ENCODE measurements around the gene CELSR2. TPM values are rescaled to one million over a fixed set of nuclear protein-coding genes. Genes with fewer than 3 reads are reported as not detected.

CELSR2 gene
- total and polyA plus RNA-seq, 4 donors, result 0.38 to 4.2 (median 1.8) TPM

DNA sequence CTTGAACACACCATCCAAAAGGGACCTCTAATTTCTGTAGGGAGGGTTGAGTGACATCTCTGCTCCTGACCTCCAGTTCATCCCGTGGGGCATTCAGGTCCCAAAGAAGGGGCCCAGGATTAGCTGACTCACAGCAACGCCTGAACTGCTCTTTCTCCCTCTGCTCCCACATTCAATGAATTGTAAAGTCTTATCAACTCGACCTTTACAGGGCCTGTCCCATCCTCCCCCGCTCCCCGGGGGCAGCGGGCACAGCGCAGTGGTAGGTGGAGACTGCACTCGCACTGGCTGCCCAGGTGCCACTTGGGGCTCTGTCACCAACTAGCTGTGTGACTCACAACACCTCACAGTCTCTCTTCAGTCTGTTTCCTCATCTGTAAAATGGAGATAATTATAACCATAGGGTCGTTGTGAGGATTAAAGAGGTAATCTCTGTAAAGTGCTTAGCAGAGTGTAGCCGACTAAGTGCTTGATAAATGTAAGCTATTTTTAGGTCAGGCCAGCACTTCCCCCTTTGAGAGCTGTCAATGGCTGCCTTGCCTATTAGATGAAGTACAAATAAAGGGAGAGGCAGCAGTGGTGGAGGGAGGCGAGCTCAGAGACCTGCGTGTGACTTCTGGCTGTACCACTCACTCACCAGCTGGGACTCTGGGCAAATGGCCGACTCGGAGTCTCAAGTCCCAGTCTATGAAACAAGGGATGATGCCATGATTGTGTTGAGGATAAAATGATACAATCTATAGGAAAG is 58.1 kb downstream of the CELSR2 start:
- H3K4me1 ChIP-seq (ENCODE audit: control insufficient read depth in 1 of 2, insufficient read depth in 2 of 2, low read length in 2 of 2), result no peaks in the 10 kb centered on the region
- H3K4me3 ChIP-seq (ENCODE audit: low read length in 2 of 2), result no peak overlapping the region
- DNase-seq, result no peak
- WGBS, 2 donors, result 49 to 52% methylated on average over 14 of the region's 14 CpGs
- no peaks in the 10 kb centered on the region for H3K27me3 ChIP-seq (ENCODE audit: control insufficient read depth in 1 of 2, insufficient read depth in 2 of 2, low read length in 1 of 2)
- intact Hi-C loops (cut with DNase I), result no loop called here
- ATAC-seq (ENCODE audit: low FRiP score), result no peak
- H3K9me3 ChIP-seq (ENCODE audit: control insufficient read depth, low read length), result no peaks in the 10 kb centered on the region
- H3K36me3 ChIP-seq (ENCODE audit: control insufficient read depth in 1 of 2, insufficient read depth in 2 of 2, low read length in 1 of 2), result peaks cover 4 to 9% of the 10 kb centered on the region in 2 donors
- no peak overlapping the region for H3K27ac ChIP-seq (ENCODE audit: low read depth in 1 of 2, low read length in 2 of 2)

DNA sequence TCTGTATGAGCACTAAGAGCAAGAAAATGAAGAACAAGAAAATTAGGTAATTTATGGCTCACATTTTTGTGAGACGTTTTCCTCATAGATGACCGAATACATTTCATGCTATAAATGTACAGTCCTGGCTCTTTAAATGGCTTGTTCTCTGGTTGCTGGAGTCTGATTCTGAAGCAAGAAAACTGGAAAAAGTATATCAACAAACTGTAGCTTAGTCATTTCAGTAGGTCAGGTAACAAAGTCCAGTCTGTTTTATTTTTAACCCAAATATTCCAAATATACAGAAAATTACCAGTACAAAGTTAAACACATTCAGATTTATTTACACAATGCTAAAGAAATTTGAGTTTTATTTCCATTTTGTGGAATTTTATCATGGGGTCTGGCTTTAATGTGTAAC is 60.0 kb downstream of the CELSR2 start:
- intact Hi-C loops (cut with DNase I), result no loop called here
- Histone ChIP-seq H3K27ac (ENCODE audit: low read depth in 1 of 2, low read length in 2 of 2) (no peak overlapping the region), H3K4me1 (ENCODE audit: control insufficient read depth in 1 of 2, insufficient read depth in 2 of 2, low read length in 2 of 2) (no peaks in the 10 kb centered on the region), H3K9me3 (ENCODE audit: control insufficient read depth, low read length) (no peaks in the 10 kb centered on the region), H3K4me3 (ENCODE audit: low read length in 2 of 2) (no peak overlapping the region), H3K36me3 (ENCODE audit: control insufficient read depth in 1 of 2, insufficient read depth in 2 of 2, low read length in 1 of 2) (peaks cover 11 to 17% of the 10 kb centered on the region in 2 donors), H3K27me3 (ENCODE audit: control insufficient read depth in 1 of 2, insufficient read depth in 2 of 2, low read length in 1 of 2) (no peaks in the 10 kb centered on the region)
- no peak for DNase-seq
- no peak for ATAC-seq (ENCODE audit: low FRiP score)
- WGBS, 2 donors, result 46 to 51% methylated on average over 2 of the region's 2 CpGs

DNA sequence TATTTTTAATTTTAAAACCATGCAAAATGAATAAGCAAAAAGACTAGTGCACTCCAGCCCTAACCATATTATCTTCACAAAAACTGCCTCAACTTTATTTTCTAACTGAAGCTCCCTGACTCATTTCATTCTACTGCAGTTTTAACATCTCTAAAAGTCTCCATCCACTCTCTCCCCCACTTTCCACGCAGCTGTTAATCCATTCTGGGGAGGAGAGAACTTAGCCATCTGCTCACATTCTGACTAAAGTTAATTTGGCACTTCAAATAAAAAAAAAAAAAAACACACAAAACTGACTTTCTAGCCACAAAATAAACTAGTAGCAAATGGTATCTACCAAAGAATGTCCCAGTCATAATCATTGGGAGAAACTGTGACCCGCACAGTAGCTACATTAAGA is 62.9 kb downstream of the CELSR2 start:
- DNase-seq, result no peak
- Histone ChIP-seq H3K36me3 (ENCODE audit: control insufficient read depth in 1 of 2, insufficient read depth in 2 of 2, low read length in 1 of 2) (peaks cover 15 to 27% of the 10 kb centered on the region in 2 donors), H3K9me3 (ENCODE audit: control insufficient read depth, low read length) (no peaks in the 10 kb centered on the region), H3K4me3 (ENCODE audit: low read length in 2 of 2) (no peak overlapping the region), H3K27ac (ENCODE audit: low read depth in 1 of 2, low read length in 2 of 2) (no peak overlapping the region), H3K4me1 (ENCODE audit: control insufficient read depth in 1 of 2, insufficient read depth in 2 of 2, low read length in 2 of 2) (no peaks in the 10 kb centered on the region), H3K27me3 (ENCODE audit: control insufficient read depth in 1 of 2, insufficient read depth in 2 of 2, low read length in 1 of 2) (no peaks in the 10 kb centered on the region)
- no peak for ATAC-seq (ENCODE audit: low FRiP score)
- intact Hi-C loops (cut with DNase I), result no loop called here
- WGBS, 2 donors, result 84 to 91% methylated on average over 2 of the region's 2 CpGs

DNA sequence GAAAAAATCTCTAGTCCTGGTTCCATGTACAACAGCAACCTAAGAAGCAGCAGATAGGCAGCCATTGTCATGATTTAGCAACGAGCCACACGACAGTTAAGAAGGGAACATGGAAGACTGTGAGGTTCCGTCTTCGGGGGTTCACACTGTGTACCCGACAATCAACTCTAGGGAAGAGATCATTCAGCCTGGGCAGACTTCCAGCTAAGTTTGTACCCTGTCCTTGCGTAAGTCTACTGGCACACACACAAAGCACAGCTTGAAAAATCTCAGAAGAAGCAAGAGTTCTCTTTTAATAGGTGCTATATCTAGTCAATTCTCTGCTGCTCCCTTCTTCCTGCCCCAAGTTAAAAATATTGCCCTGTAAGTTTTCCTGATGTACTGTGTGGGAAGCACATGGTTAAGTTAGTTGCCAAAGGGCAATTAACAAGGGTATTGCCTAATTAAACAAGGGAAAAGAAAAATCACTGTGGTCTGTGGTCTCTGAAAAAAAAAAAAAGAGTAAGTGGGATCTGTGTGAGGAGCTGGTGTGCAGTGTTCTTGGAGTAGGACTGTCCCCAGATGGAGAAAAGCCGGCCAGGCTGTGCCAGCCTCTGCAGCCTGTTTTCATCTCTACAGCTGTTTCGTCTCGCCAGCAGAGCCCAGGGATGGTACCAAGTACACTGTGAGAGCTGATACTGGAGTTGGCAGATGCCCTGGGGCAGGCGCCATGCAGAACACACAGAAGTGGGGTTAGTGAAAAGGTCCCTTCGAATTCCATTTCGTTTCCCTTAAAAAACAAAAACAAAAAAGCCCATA is 63.8 kb downstream of the CELSR2 start:
- H3K9me3 ChIP-seq (ENCODE audit: control insufficient read depth, low read length), result no peaks in the 10 kb centered on the region
- no peaks in the 10 kb centered on the region for H3K4me1 ChIP-seq (ENCODE audit: control insufficient read depth in 1 of 2, insufficient read depth in 2 of 2, low read length in 2 of 2)
- no peak for DNase-seq
- no peak overlapping the region for H3K27ac ChIP-seq (ENCODE audit: low read depth in 1 of 2, low read length in 2 of 2)
- peaks cover 18 to 34% of the 10 kb centered on the region in 2 donors for H3K36me3 ChIP-seq (ENCODE audit: control insufficient read depth in 1 of 2, insufficient read depth in 2 of 2, low read length in 1 of 2)
- H3K4me3 ChIP-seq (ENCODE audit: low read length in 2 of 2), result no peak overlapping the region
- intact Hi-C loops (cut with DNase I), result no loop called here
- ATAC-seq (ENCODE audit: low FRiP score), result no peak
- H3K27me3 ChIP-seq (ENCODE audit: control insufficient read depth in 1 of 2, insufficient read depth in 2 of 2, low read length in 1 of 2), result no peaks in the 10 kb centered on the region
- WGBS, 2 donors, result 79 to 87% methylated on average over 12 of the region's 12 CpGs

DNA sequence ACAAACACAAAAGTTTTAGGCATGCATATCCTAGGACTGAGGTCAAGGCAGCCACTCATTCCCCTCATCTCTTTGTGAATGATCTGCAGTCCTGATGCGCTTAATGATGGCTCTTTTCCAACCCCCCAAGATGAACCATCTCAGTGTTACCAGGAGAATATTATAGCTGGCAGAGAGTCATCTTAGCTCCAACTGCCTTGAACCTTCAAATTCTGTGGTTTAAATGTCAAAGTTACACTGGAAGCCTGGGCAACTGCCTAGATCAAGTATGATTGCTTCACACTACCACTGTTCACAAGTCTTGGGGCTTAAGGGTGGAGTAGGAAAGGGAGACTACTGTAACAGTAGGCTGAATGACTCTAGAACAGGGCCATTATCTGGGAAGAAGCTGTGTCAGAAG is 65.5 kb downstream of the CELSR2 start:
- H3K27me3 ChIP-seq (ENCODE audit: control insufficient read depth in 1 of 2, insufficient read depth in 2 of 2, low read length in 1 of 2), result no peaks in the 10 kb centered on the region
- no peaks in the 10 kb centered on the region for H3K4me1 ChIP-seq (ENCODE audit: control insufficient read depth in 1 of 2, insufficient read depth in 2 of 2, low read length in 2 of 2)
- ATAC-seq (ENCODE audit: low FRiP score) (no peak), DNase-seq (no peak)
- peaks cover 20 to 37% of the 10 kb centered on the region in 2 donors for H3K36me3 ChIP-seq (ENCODE audit: control insufficient read depth in 1 of 2, insufficient read depth in 2 of 2, low read length in 1 of 2)
- intact Hi-C loops (cut with DNase I), result no loop called here
- no peaks in the 10 kb centered on the region for H3K9me3 ChIP-seq (ENCODE audit: control insufficient read depth, low read length)
- no peak overlapping the region for H3K27ac ChIP-seq (ENCODE audit: low read depth in 1 of 2, low read length in 2 of 2)
- WGBS, 2 donors, result 97 to 99% methylated on average over 1 of the region's 1 CpG
- H3K4me3 ChIP-seq (ENCODE audit: low read length in 2 of 2), result no peak overlapping the region

DNA sequence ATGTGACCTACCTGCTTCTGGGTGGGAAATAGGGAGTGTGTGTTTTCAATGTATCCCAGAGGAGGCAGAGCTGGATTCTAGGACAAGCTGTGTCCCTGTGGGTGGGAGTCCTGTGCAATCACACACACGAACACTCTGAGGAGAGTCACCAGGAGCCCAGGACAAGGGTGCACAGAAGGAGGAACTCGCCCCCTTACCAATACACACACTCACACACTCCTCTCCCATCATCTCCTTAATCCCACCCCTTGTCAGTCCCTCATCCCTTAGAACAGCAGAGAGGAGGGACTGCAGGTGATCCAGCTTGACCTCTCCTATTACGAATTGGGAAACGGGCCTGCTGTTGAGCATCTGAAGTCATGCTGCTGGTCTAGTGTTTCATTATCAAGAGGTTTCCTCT is 65.9 kb downstream of the CELSR2 start:
- 91 to 95% methylated on average over 4 of the region's 4 CpGs for WGBS, 2 donors
- no peak overlapping the region for H3K4me3 ChIP-seq (ENCODE audit: low read length in 2 of 2)
- no peak overlapping the region for H3K27ac ChIP-seq (ENCODE audit: low read depth in 1 of 2, low read length in 2 of 2)
- no peaks in the 10 kb centered on the region for H3K27me3 ChIP-seq (ENCODE audit: control insufficient read depth in 1 of 2, insufficient read depth in 2 of 2, low read length in 1 of 2)
- no peaks in the 10 kb centered on the region for H3K9me3 ChIP-seq (ENCODE audit: control insufficient read depth, low read length)
- H3K4me1 ChIP-seq (ENCODE audit: control insufficient read depth in 1 of 2, insufficient read depth in 2 of 2, low read length in 2 of 2), result no peaks in the 10 kb centered on the region
- no peak for DNase-seq
- ATAC-seq (ENCODE audit: low FRiP score), result no peak
- H3K36me3 ChIP-seq (ENCODE audit: control insufficient read depth in 1 of 2, insufficient read depth in 2 of 2, low read length in 1 of 2), result peaks cover 20 to 39% of the 10 kb centered on the region in 2 donors
- intact Hi-C loops (cut with DNase I), result no loop called here

DNA sequence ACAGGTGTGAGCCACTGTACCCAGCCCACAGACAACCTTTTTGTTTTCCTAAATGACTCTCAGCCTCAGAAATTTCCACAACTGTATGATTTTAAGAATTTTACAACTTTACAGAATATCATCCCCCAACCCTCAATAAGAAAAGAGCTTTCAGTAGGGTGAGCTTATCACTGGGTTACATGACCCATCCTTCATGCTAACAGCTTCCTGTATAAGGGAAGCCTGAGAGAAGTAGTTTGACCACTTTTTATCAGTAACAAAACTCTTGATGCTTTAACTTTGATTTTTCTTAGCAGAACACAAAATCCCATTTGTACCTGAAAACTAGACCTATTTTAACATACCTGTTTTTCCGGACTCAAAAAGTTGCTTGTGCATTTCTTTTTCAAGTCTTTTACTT is 67.2 kb downstream of the CELSR2 start:
- peaks cover 28 to 40% of the 10 kb centered on the region in 2 donors for H3K36me3 ChIP-seq (ENCODE audit: control insufficient read depth in 1 of 2, insufficient read depth in 2 of 2, low read length in 1 of 2)
- H3K27ac ChIP-seq (ENCODE audit: low read depth in 1 of 2, low read length in 2 of 2), result no peak overlapping the region
- H3K9me3 ChIP-seq (ENCODE audit: control insufficient read depth, low read length), result no peaks in the 10 kb centered on the region
- DNase-seq, result no peak
- no peak overlapping the region for H3K4me3 ChIP-seq (ENCODE audit: low read length in 2 of 2)
- intact Hi-C loops (cut with DNase I), result no loop called here
- H3K27me3 ChIP-seq (ENCODE audit: control insufficient read depth in 1 of 2, insufficient read depth in 2 of 2, low read length in 1 of 2), result no peaks in the 10 kb centered on the region
- WGBS, 2 donors, result 92 to 100% methylated on average over 1 of the region's 1 CpG
- no peak for ATAC-seq (ENCODE audit: low FRiP score)
- H3K4me1 ChIP-seq (ENCODE audit: control insufficient read depth in 1 of 2, insufficient read depth in 2 of 2, low read length in 2 of 2), result no peaks in the 10 kb centered on the region

DNA sequence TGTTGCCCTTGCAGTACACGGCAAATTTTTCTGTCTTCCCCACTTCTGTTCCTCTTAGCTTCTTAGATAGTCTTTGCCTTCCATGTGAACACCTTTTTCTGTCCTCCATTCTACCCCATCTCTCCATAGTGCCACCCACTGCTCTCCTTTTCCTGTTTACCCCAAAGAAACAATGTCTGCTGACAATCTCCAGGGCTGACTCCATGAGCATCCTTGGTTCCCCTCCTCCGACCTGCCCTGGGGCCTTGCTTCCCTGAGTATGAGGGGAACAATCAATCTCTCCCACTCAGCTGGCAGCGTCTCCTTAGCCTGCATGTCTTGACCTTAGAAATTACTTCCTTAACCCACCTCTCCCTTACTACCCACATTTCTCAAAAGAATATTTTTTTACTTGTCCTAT is 69.8 kb downstream of the CELSR2 start:
- DNase-seq (no peak), ATAC-seq (ENCODE audit: low FRiP score) (no peak)
- H3K27me3 ChIP-seq (ENCODE audit: control insufficient read depth in 1 of 2, insufficient read depth in 2 of 2, low read length in 1 of 2), result no peaks in the 10 kb centered on the region
- intact Hi-C loops (cut with DNase I), result no loop called here
- WGBS, 2 donors, result 77 to 80% methylated on average over 3 of the region's 3 CpGs
- peaks cover 25 to 45% of the 10 kb centered on the region in 2 donors for H3K36me3 ChIP-seq (ENCODE audit: control insufficient read depth in 1 of 2, insufficient read depth in 2 of 2, low read length in 1 of 2)
- no peaks in the 10 kb centered on the region for H3K4me1 ChIP-seq (ENCODE audit: control insufficient read depth in 1 of 2, insufficient read depth in 2 of 2, low read length in 2 of 2)
- H3K9me3 ChIP-seq (ENCODE audit: control insufficient read depth, low read length), result no peaks in the 10 kb centered on the region
- no peak overlapping the region for H3K27ac ChIP-seq (ENCODE audit: low read depth in 1 of 2, low read length in 2 of 2)
- H3K4me3 ChIP-seq (ENCODE audit: low read length in 2 of 2), result no peak overlapping the region

DNA sequence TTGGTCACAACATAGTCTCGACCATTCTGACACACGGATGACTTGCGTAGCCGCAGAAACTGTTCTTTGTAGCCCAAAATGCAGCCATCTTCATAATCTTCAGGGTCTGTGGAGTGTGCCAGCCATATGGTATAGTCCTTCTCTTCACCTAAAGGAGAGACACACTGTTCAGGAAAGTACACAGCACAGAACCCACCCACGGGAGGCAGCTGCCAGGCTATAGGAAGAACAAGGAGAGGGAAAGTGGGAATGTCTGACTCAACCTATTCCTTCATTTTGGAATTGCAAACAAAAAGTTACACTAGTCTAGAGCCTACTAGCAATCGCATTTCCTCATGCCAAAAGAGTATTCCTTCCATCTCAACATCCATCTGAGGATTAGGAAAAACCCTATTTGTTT is 73.6 kb downstream of the CELSR2 start:
- peaks cover 21 to 29% of the 10 kb centered on the region in 2 donors for H3K36me3 ChIP-seq (ENCODE audit: control insufficient read depth in 1 of 2, insufficient read depth in 2 of 2, low read length in 1 of 2)
- no peak overlapping the region for H3K4me3 ChIP-seq (ENCODE audit: low read length in 2 of 2)
- H3K9me3 ChIP-seq (ENCODE audit: control insufficient read depth, low read length), result no peaks in the 10 kb centered on the region
- no peaks in the 10 kb centered on the region for H3K27me3 ChIP-seq (ENCODE audit: control insufficient read depth in 1 of 2, insufficient read depth in 2 of 2, low read length in 1 of 2)
- 88 to 89% methylated on average over 6 of the region's 6 CpGs for WGBS, 2 donors
- DNase-seq, result no peak
- no peak overlapping the region for H3K27ac ChIP-seq (ENCODE audit: low read depth in 1 of 2, low read length in 2 of 2)
- ATAC-seq (ENCODE audit: low FRiP score), result no peak
- intact Hi-C loops (cut with DNase I), result no loop called here
- no peaks in the 10 kb centered on the region for H3K4me1 ChIP-seq (ENCODE audit: control insufficient read depth in 1 of 2, insufficient read depth in 2 of 2, low read length in 2 of 2)

Data from aorta (tissue), 5 donors.